Measurements from ENCODE around the gene CAPRIN1.
"Not testable (repeated sequence)": the region's sequence is repeated elsewhere in the genome, so short reads cannot be mapped to it uniquely, and the experiment has no call there.

The CAPRIN1 gene

DNA sequence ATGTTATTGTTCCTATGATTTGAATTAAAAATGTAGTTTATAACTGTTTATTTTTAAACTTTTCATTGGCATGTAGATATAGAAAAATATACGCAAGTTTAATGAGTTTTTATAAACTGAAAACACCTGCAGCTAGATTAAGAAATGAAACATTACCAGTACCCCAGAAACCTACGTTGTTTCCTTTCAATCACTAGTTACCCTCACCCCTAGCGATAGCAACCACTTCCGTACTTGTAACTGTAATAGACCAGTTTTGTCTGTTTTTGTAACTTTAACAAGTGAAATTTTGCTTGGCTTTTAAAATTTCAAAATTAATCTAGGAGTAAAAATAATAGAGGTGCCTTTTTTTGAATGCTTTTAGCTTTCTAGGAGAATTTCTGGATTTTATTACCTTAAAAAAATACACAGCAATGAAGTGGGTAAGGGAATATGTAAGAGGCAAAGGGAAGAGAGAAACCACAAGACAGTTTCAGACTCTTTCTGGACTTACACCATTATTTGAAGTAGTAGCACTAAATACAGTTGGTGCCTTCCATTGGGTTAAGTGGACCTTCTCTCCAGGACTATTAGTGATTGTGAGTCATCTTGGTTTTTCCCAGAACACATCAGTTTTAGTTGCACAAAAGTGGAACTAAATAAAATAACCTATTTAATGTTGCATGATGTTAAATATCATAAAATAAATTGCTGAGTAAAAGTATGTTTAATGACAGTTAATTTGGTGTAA, 35.2 kb downstream of the CAPRIN1 start:
- no peak for DNase-seq (ENCODE audit: low read depth)

DNA sequence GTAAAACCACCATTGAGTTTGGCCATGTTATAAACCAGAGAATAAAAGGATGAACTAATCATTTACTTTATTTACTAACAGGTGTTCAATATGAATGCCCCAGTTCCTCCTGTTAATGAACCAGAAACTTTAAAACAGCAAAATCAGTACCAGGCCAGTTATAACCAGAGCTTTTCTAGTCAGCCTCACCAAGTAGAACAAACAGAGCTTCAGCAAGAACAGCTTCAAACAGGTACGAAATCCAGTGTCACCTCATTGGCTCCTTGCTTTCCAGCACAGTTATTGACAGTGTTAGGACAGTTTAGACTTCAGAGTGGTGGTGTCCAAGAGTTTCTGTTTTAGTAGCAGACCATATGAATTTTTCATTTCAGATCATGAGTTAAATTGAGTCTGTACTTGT, 40.3 kb downstream of the CAPRIN1 start:
- no peak for DNase-seq (ENCODE audit: low read depth)

DNA sequence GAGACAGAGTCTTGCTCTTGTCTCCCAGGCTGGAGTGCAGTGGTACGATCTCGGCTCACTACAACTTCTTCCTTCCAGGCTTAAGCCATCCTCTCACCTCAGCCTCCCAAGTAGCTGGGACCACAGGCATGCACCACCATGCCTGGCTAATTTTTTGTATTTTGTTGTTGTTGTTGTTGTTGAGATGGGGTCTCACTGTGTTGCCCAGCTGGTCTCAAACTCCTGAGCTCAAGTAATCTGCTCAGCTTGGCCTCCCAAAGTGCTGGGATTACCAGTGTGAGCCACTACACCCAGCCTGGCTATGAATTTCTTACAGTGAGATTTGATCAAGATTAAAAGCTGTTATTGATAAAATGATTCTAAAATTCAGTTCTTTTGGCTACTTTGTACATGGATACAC, 43.4 kb downstream of the CAPRIN1 start:
- not testable (repeated sequence) for DNase-seq (ENCODE audit: low read depth)

DNA sequence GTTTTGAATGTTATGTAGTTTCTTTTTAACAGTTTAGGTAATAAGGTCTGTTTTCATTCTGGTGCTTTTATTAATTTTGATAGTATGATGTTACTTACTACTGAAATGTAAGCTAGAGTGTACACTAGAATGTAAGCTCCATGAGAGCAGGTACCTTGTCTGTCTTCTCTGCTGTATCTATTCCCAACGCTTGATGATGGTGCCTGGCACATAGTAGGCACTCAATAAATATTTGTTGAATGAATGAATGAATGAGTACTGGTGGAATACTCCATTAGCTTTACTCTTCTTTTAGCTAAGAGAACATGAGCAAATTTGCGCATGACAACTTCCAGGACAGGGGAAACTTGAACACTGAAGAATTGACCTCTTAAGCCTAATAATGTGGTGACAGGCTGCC, 47.3 kb downstream of the CAPRIN1 start:
- no peak for DNase-seq (ENCODE audit: low read depth)

DNA sequence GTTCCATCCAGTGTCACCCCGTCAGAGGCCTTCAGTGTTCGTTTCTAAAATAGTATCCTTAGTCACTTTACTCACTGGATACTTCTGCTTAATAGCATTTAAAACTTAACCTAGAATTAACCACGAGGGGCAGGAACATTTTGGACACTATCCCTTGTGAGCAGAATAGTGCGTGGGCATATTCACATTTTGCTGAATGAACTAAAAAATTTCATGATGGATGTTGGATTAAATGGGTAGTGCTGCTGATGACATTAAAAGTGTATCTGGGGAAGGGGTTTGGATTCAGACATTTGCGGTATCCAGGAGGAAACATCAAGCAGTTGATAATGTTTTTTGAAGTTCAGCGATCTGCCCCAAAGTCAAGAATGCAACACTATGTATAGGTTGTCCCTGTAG, 53.1 kb downstream of the CAPRIN1 start:
- DNase-seq (ENCODE audit: low read depth) = no peak

DNA sequence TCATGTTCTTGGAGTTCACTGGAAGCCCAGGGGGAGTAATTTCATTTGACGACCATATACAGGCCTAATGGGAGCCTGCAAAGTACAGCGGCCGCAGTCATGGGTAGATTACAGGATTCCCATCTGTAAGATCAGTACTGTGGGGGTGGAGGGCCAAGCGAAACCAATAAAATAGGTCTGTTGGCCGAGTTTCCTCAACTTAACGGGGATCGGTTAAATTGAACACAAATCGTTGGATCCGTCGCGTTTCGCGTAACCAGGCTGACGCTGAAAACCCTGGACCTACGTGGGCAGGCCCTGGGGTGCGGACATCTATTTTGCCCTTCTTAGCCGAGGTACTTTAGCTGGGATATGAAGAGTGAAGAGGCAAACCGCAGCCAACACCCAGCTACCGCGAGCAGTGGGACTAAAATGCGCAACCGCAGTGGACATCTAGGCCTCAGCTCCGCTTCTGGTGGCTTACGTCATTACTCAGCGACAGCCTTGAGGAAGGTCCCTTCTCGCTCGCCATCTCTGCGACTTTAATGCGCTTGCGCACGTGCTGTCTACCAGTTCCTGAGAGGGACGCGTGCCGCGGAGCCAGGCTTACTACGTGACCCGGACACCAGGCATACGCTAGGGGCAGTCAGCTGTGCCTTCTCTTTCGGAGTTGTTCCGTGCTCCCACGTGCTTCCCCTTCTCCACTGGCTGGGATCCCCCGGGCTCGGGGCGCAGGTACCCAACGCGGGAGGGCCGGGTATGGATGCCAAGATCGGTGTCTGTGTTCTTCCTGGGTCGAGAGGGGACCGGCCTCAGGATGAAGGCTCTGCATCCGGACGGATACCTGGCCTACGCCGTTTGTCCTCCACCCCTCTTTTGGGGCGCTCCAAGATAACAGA, 53.8 kb downstream of the CAPRIN1 start, which contains the start of gene NAT10:
Gene NAT10 (plus strand): TSS at position 551 of the 878 bp plus-strand sequence. CDS start 2,597 bp downstream, outside the sequence.
- DNase-seq (ENCODE audit: low read depth) = peak; percentile 96

DNA sequence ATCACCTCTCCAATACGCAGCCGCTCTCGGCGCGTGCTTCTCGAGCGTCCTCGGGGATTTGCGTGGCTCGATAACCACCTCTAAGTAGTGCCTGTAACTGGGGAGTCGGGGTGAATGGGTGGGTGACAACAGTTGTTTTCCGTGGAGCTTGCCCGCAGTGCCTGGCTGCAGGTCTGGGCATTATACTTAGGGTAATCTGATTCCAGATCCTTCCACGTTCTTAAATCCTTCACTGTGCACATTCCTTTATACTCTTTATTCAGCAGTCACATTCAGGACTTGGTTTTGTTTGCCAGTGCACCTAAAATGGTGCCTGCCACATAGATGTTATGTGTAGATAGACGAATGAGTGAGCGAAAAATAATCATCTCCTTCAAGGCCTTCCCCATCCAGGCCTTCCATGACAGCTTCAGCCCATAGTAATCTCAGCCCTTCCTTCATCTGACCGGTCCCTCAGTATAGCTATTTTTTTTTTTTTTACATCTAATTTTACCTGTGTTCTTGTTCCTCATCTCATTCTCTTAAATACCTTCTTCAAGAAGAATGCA, 54.5 kb downstream of the CAPRIN1 start:
- no peak for DNase-seq (ENCODE audit: low read depth)

DNA sequence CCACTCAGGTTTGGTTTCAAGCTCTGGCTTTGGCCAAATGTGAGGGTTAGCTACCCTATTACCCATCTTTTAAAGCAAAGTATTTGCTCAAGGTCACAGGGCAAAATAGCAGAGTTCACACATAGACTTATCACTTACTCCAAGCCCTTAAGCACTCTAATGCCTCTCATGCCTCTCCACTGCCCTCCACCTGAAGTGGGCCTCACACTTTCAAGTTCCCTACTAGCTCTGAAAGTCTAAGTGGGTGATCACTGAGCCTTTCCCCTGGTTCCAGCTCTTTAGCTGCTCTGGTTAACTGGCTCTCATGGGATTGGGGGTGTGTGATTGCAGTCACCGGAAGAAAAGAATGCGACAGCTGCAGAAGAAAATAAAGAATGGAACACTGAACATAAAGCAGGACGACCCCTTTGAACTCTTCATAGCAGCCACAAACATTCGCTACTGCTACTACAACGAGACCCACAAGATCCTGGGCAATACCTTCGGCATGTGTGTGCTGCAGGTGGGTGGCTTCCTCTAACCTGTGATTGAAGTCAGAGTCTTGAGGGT, 60.3 kb downstream of the CAPRIN1 start:
- DNase-seq (ENCODE audit: low read depth) = no peak

DNA sequence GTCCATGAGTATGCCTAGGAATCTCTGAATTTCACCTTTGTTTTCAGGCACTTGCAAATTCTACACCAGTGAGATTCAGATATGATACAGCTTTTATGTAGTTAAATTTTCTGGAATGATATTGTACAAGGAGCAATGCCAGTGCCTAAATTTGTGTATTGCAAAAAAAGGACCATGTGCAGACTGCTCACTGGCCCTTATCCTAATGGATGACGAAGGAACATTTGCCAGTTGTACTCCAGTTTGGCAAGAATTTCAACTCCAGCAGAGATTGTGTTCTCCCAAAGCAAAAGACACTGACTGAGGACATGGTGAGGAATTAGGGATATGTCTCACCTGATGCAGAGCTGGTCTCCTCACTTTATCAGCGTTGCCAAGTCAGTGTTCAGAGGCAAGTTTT, 62.5 kb downstream of the CAPRIN1 start:
- no peak for DNase-seq (ENCODE audit: low read depth)

DNA sequence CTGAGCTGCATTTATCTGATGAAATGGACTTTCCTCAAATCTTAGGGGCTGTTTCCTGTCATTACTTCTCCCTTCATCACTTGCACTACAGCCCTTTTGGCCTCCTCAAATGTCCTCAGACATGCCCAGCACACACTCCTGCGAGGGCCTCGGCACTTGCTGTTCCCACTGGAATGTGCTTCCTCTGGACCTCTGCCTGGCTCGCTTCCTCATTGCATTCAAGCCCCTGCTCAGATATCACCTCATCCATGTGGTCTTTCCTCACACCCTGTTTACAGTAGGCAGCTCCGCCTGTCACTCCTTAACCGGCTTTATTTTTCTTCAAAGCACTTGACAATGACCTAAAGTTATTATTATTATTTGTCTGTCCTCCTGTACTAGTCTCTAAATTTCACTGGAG, 62.9 kb downstream of the CAPRIN1 start:
- DNase-seq (ENCODE audit: low read depth) = no peak

DNA sequence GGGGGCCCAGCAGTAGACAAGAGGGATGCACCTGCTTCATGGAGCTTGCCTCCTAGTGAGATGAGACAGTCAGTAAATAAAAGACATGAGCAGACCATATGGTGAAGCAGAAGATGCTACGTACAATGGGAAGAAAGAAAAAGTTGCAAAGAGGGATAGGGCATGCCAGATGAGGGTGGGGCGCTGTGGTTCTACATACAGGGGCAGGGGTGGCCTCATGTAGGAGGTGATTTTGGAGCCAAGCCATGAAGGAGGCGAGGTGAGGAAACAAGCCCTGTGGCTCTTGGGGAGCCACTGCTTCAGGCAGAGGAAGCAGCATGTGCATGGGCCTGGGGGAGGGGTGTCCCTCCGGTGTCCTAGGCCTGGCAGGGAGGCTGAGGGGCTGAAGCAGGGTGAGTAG, 69.1 kb downstream of the CAPRIN1 start:
- DNase-seq (ENCODE audit: low read depth) = no peak

DNA sequence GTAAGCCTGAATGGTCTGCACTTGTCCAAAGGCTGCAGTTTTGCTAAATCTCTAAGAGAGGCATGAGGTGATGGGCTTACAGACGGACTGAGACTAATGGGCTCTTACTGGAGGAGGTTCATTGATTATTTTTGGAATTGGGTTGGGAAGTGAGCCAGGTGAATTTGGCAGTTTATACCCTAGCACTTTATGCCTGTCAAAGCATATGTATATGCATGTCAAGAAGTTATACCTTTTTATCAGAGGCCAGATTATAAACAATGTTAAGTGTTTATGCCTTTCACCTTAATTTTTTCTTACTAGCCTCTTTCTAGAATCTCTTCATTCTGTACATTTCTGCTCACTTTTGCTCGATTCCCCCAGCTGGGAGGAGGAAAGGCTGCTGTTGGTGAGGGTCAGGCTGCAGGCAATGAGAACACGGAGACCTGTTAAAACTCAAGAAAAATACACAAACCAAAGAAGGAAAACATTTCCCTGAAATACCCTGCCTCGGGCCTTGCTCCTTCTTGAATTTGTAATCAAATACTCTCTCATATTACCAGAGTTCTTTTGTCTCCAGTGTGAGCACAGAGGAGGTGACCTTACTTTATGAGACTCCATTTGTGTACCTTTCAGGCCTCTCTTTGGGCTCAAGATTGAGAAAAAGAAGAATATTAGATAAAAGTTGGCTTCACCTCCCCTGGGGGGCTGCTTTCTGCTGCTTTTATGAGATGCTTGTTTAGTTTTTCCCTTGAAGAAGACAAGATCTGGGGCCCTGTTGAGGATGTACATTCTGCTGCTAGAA, 73.5 kb downstream of the CAPRIN1 start:
- no peak for DNase-seq (ENCODE audit: low read depth)

DNA sequence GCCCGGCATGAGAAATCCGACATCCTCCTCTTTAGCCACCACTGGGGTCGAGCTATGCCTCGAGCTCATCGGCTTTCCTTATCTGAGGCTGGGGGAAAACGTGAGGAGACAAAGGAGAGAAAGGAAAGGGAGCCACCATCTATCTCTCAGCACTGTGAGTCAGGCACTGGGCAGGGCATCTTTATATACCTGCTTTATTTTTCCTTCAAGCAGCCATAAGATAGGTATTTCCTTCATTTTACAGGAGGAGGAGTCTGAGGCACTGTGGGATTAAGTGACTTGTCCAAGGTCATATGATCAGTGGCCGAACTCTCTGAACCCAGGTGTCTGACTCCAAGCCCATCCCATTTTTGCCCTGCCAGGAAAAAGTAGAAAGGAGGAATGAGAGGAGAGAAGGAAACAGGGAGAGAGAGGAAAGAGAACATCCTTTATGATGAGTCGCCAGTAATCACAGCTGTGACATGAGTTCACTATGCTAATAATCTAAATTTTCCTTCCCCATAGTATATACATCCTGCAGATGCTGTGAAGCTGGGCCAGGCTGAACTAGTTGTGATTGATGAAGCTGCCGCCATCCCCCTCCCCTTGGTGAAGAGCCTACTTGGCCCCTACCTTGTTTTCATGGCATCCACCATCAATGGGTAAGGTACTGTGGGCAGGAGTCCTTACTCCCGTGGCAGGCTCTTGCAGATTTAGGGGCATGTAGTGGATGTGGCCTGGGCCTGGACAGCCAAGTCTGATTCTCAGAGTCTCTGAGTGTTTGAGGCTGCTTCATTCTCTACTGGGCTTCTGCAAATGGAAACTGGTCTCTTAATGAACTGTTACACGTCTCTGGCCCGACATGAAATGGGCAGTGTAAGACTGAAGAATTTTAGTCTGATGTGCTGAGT, 75.7 kb downstream of the CAPRIN1 start:
- no peak for DNase-seq (ENCODE audit: low read depth)

DNA sequence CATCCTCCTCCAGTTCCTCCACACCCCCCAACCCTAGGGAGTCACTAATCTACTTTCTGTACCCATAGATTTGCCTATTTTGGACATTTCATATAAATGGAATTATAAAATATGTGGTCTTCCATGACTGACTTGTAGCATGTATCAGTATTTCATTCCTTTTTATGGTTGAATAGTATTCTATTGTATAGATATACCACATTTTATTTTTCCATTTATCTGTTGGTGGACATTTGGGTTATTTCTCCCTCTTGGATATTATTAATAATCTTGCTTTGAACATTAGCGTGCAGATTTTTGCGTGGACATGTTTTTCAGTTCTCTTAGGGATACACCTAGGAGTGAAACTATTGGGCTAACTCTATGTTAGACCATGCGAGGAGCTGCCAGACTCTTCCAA, 77.3 kb downstream of the CAPRIN1 start:
- DNase-seq (ENCODE audit: low read depth) = no peak

DNA sequence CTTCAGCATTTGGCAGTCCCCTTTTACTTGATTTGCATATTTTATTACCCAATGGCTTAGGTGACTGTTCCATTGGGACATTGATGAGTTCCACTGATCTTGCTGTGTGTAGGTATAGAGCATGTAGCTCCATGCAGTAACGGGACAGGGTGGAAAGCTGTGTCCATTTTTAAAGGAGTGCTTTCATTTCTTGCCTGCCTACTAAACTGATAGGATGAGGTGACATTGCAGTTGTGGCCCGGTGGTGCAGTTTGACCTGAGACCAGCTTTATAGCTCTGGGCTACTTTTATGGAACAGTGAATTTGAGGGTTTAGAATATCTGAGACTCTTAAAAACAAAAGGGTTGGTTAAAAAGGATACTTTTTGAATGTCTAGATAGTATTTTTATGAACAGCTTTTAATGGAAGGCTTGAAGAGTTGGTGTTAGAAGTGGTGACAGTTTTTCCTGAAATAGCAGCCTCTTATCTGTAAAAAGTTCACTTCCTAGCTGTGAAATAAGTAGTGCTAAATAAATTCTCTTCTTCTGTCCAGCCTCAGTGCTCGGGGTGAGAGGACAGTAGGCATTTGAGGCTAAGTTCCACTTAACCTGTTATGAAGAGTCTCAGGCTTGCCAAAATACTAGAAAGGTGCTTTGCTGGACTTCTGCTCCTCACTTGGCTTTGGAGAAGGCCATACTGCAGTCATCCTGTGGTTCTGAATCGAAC, 80.9 kb downstream of the CAPRIN1 start:
- no peak for DNase-seq (ENCODE audit: low read depth)

DNA sequence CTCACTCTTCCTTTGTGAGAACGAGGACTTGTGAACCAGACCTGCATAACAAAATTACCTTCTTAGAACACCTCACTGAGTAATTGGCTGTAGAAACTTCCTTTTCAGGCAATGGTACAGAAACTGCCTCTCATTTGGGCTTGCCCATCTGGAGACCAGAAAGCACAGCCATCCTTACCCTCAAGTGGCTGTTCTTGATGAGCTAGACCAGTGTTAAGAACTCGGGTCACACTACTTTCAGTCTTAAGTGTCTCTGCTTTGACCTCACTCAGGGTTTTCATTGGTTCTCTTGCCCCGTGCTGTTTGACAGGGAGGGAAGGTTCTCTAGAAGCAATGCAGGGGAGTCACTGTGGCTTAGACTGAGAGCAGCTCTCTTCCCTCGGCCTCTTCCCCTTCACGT, 83.2 kb downstream of the CAPRIN1 start:
- DNase-seq (ENCODE audit: low read depth) = no peak

DNA sequence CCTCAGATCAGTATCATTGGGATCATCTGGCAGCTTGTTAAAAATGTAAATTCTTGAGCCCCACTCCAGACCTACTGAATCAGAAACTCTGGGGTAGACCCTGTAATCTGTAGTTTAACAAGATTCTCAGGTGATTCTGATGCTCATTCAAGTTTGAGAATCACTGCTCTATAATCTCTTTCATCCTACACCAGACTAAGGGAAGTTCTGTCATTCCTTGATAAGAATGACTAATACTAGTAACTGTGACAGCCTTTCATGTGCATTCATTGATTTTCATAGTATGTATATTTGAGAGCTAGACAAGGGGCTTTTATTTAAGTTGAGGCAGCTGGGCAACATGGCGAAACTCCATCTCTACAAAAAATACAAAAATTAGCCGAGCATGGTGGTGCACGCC, 83.9 kb downstream of the CAPRIN1 start:
- no peak for DNase-seq (ENCODE audit: low read depth)

DNA sequence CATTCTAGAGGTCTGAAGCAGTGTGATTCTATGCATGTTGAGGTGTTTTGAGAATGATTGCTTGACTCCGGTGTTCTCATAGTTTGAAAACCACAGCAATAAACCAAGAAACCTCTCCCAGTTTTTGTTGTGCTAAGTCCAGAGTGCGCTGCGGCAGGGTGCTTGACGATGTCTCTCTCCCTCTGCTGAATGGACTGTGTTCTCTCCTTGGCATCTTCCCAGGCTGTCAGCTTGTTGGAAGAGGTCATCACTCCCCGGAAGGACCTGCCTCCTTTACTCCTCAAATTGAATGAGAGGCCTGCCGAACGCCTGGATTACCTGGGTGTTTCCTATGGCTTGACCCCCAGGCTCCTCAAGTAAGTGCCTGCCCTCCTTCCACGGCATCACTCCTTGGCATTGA, 84.9 kb downstream of the CAPRIN1 start:
- no peak for DNase-seq (ENCODE audit: low read depth)

DNA sequence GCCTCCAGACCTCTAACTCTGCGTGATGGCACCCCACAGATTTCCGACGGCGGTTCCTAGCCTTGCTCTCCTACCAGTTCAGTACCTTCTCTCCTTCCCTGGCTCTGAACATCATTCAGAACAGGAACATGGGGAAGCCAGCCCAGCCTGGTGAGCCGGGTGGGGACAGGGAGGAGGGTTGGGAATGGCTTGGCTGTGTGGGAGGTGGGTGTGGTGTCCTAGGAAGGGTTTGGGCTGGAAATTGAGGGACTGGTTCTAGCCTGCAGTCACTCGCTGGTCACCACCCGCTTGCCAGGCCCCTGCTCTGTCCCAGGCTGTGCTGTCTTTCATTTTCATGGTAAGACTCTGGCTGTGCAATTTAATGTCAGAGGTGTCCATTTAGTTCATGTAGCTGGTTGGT, 87.8 kb downstream of the CAPRIN1 start:
- DNase-seq (ENCODE audit: low read depth) = no peak

DNA sequence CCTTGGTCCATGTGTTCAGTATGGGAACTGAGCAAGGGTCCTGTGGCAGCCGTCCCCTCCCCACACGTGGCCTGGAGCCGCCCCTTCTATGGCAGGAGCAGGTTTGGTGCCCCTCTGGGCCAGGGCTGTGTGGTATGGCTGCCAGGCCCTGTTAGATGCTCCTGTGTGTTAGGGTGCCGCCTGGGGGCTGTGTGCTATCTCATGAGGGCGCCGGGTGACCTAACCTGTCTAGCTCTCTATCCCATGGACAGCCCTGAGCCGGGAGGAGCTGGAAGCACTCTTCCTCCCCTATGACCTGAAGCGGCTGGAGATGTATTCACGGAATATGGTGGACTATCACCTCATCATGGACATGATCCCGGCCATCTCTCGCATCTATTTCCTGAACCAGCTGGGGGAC, 88.6 kb downstream of the CAPRIN1 start:
- DNase-seq (ENCODE audit: low read depth) = no peak

Measured in activated T-cell treated with anti-CD3 and anti-CD28 coated beads for 24 hours (primary cell).